Pons (tissue), 1 donor: ENCODE data around the gene AGFG2.

Experiments used
- DNase-seq: peaks from one replicate; pipeline ENCODE4 v3.0.0-alpha.2; 2016; ENCODE audit warnings: low spot score

AGFG2 gene

GRCh38 chr7:100612730-100613390 is 73.9 kb downstream of the AGFG2 start:
- no peak for DNase-seq

DNA sequence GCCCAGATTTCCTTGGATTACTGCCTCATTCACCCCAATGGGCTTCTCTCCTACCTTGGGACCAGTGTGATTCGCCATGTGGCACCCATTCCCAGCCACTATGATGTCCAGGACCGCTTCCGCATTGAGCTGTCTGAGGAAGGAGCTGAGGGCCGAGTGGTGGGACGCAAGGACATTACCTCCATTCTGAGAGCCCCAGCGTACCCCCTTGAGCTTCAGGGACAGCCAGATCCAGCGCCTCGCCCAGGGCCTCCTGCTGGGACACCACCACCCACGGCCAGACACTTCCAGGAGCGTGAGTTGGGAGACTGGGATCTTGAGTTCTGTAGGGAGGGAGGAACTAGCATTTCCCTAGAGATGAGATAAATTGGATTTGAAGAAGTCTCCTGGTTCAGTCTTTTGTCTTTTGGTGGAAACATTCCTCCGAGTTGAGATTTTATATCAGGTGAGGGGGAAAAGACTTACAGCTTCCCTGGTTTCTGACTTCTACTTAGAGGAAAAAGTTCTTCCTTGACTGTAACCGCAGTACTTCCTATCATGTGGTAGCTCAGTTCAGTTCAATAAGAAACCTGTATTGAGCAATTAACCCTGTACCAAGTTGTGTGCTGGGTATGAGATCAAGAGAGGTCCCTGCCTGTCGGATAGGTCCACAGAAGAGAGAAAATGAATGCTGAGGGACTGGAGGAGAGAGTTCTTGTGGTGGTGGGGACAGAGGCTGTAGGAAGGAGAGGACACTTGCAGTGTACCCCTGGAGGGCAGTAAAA is 74.6 kb downstream of the AGFG2 start:
- DNase-seq, result no peak

GRCh38 chr7:100614308-100614861 is 75.4 kb downstream of the AGFG2 start:
- no peak for DNase-seq
